MCF 10A (cell line): Measurements from ENCODE around the gene PON3. TPM values are rescaled to one million over a fixed set of nuclear protein-coding genes. Genes with fewer than 3 reads are reported as not detected.

Source experiments
- BruUV-seq: library from RNA; stranded (reverse); fragments of 400-500 nt; replicated peaks from 2 replicates; lab custom pipeline; 2021; lab: Mats Ljungman, UMichigan
- CTCF ChIA-PET: fragments of 300-600 bp; sonication (Branson Sonifier 250); formaldehyde crosslinking; extraction: SDS; loops from one replicate; lab custom pipeline; 2021; ENCODE audit warnings: antibody characterized with exemption, inconsistent platforms; lab: Yijun Ruan, JAX
- POLR2A ChIA-PET: fragments of 300-600, 350-650 bp; sonication (Branson Sonifier 250); formaldehyde crosslinking; extraction: SDS; loops from one replicate; lab custom pipeline; 2020; ENCODE audit warnings: antibody characterized with exemption, inconsistent platforms; lab: Yijun Ruan, JAX
- DNase-seq: peaks from one replicate; pipeline ENCODE4 v3.0.0-alpha.2; 2018; ENCODE audit not compliant: unreplicated experiment
- H3K27ac Mint-ChIP-seq: one replicate; pipeline ENCODE4 v1.8.0; 2022; ENCODE audit warnings: mild to moderate bottlenecking, low read depth, mixed read lengths; ENCODE audit not compliant: unreplicated experiment
- H3K27me3 Mint-ChIP-seq: one replicate; pipeline ENCODE4 v1.8.0; 2022; ENCODE audit warnings: mixed read lengths; ENCODE audit not compliant: insufficient read depth, unreplicated experiment
- H3K36me3 Mint-ChIP-seq: one replicate; pipeline ENCODE4 v1.8.0; 2022; ENCODE audit warnings: mild to moderate bottlenecking, moderate library complexity, mixed read lengths; ENCODE audit not compliant: insufficient read depth, unreplicated experiment
- H3K4me1 Mint-ChIP-seq: one replicate; pipeline ENCODE4 v1.8.0; 2022; ENCODE audit warnings: mixed read lengths; ENCODE audit not compliant: insufficient read depth, unreplicated experiment
- H3K4me3 Mint-ChIP-seq: one replicate; pipeline ENCODE4 v1.8.0; 2022; ENCODE audit warnings: mild to moderate bottlenecking, moderate library complexity, mixed read lengths; ENCODE audit not compliant: unreplicated experiment
- H3K9me3 Mint-ChIP-seq: one replicate; pipeline ENCODE4 v1.8.0; 2022; ENCODE audit warnings: mixed read lengths; ENCODE audit not compliant: unreplicated experiment
- intact Hi-C: fragments of 100-400 bp; cut with micrococcal nuclease; formaldehyde crosslinking; loops from 2 replicates; pipeline ENCODE4 v1.14.1; 2022
- total RNA-seq: library from RNA; stranded (reverse); gene quantifications from 2 replicates; pipeline ENCODE4 v1.2.3, GENCODE V29; 2022
- TF ChIP-seq, protein P1 (sequence below): fragments of 200-600 bp; IDR thresholded peaks from one replicate; pipeline ENCODE4 v1.8.0; 2022; ENCODE audit warnings: antibody characterized with exemption, mild to moderate bottlenecking; ENCODE audit not compliant: unreplicated experiment

The PON3 gene
- total RNA-seq, 1 experiment from 2014 or later, result not detected

DNA sequence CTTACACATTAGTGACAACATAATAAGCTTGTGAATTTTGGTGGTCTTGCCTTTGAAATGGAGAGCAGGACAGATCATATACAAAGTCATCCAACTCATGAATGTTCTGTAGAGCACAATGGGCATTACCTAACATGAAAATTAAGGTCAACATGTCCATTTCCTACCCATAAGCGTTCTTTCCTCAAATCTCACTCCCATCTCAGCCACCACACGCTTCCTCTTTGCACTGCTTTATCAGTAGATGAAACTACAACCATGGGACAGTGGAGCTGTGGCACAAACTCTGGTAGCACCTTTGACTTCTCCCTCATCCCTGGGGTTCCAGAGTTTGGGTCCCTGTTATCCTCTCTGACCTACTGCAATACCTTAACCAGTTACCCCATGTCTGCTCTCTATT, 36.4 kb upstream of the PON3 start:
- BruUV-seq, result no TSS peak
- POLR2A ChIA-PET, result no interaction called here
- H3K27me3 Mint-ChIP-seq, result no peaks in the 10 kb centered on the region
- CTCF ChIA-PET, result interaction anchor here (0.6 to 4.3 kb wide), 2 partner anchors 44 to 776 kb away, joined by 3 to 27 read pairs; no protein-coding TSS in a partner anchor
- peak overlapping the region; percentile 96 for H3K27ac Mint-ChIP-seq
- no peaks in the 10 kb centered on the region for H3K9me3 Mint-ChIP-seq
- intact Hi-C loops, result loop anchor here (10.0 kb wide), 1 partner anchor 1428 kb away; the partner anchor contains the start of gene BET1
- peak overlapping the region; percentile 62 for H3K4me3 Mint-ChIP-seq
- H3K4me1 Mint-ChIP-seq, result peaks cover 43% of the 10 kb centered on the region
- DNase-seq, result no peak
- TF ChIP-seq, protein P1, sequence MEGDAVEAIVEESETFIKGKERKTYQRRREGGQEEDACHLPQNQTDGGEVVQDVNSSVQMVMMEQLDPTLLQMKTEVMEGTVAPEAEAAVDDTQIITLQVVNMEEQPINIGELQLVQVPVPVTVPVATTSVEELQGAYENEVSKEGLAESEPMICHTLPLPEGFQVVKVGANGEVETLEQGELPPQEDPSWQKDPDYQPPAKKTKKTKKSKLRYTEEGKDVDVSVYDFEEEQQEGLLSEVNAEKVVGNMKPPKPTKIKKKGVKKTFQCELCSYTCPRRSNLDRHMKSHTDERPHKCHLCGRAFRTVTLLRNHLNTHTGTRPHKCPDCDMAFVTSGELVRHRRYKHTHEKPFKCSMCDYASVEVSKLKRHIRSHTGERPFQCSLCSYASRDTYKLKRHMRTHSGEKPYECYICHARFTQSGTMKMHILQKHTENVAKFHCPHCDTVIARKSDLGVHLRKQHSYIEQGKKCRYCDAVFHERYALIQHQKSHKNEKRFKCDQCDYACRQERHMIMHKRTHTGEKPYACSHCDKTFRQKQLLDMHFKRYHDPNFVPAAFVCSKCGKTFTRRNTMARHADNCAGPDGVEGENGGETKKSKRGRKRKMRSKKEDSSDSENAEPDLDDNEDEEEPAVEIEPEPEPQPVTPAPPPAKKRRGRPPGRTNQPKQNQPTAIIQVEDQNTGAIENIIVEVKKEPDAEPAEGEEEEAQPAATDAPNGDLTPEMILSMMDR, result no peak
- H3K36me3 Mint-ChIP-seq, result peaks cover 37% of the 10 kb centered on the region

DNA sequence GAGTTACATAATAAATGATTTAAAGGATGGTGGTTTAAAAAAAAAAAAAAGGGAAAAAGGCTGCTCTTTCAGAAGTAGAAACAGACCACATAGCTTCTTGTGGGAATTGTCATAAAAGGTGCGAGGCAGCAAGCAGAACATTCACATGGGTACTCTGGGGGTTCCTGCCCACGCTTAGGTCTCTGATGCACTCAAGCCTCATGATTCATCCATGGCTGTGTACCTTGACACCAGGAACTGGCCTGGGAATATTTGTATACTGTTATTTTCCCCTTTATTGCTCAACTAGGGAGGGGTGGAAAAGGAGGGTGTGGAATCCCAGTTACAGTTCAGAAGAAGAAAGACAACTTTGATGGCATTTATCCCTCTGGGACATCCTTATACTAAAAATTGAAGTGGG, 34.7 kb upstream of the PON3 start:
- Mint-ChIP-seq H3K27me3 (no peaks in the 10 kb centered on the region), H3K4me1 (peaks cover 39% of the 10 kb centered on the region), H3K4me3 (peak overlapping the region; percentile 28), H3K27ac (peak overlapping the region; percentile 72), H3K36me3 (peaks cover 50% of the 10 kb centered on the region), H3K9me3 (no peaks in the 10 kb centered on the region)
- ChIA-PET CTCF (interaction anchor here (2.3 kb wide), 1 partner anchor 46 kb away, joined by 11 read pairs; no protein-coding TSS in a partner anchor), POLR2A (interaction anchor here (0.6 to 1.1 kb wide), 4 partner anchors 15 to 916 kb away, joined by 3 to 6 read pairs (median 4); no protein-coding TSS in a partner anchor)
- no TSS peak for BruUV-seq
- intact Hi-C loops, result loop anchor here (10.0 kb wide), 1 partner anchor 1426 kb away; the partner anchor contains the start of gene BET1
- TF ChIP-seq, protein P1, result no peak
- DNase-seq, result peak; percentile 95

DNA sequence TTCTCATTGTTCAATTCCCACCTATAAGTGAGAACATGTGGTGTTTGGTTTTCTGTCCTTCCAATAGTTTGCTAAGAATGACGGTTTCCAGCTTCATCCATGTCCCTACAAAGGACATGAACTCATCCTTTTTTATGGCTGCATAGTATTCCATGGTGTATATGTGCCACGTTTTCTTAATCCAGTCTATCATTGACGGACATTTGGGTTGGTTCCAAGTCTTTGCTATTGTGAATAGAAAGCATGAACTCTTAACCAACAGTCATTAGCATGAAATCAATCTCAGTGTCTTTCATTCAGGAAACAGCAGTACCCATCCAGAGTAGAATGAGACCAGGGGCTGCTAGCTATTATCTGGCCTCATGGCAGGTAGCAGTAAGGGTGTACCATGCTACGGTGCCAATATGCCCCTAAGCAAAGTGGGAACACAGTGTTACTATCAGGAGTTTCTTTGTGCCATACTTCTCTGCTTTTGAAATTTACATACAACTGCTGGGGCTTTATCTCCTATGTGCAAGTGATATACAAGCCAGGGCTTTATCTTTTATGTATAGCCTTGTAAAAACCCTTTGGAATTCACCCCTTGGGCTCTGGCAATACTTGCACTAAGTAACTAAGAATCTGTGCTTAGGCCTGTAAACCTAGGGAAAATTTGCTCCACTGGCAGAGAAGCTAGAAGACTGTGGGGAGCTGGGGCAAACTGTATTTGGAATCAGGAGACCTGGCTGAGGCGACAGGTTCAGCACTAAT, 33.2 kb upstream of the PON3 start:
- H3K4me1 Mint-ChIP-seq, result peaks cover 31% of the 10 kb centered on the region
- no peaks in the 10 kb centered on the region for H3K27me3 Mint-ChIP-seq
- intact Hi-C loops, result no loop called here
- POLR2A ChIA-PET, result interaction anchor here (0.6 to 1.1 kb wide), 2 partner anchors 16 to 92 kb away, joined by 4 to 6 read pairs; no protein-coding TSS in a partner anchor
- TF ChIP-seq, protein P1, result no peak
- no peak overlapping the region for H3K4me3 Mint-ChIP-seq
- no peak for DNase-seq
- peak overlapping the region; percentile 51 for H3K27ac Mint-ChIP-seq
- H3K9me3 Mint-ChIP-seq, result no peaks in the 10 kb centered on the region
- no TSS peak for BruUV-seq
- CTCF ChIA-PET, result interaction anchor here (0.8 to 2.3 kb wide), 3 partner anchors 47 to 257 kb away, joined by 3 to 11 read pairs (median 3); no protein-coding TSS in a partner anchor
- peaks cover 53% of the 10 kb centered on the region for H3K36me3 Mint-ChIP-seq

DNA sequence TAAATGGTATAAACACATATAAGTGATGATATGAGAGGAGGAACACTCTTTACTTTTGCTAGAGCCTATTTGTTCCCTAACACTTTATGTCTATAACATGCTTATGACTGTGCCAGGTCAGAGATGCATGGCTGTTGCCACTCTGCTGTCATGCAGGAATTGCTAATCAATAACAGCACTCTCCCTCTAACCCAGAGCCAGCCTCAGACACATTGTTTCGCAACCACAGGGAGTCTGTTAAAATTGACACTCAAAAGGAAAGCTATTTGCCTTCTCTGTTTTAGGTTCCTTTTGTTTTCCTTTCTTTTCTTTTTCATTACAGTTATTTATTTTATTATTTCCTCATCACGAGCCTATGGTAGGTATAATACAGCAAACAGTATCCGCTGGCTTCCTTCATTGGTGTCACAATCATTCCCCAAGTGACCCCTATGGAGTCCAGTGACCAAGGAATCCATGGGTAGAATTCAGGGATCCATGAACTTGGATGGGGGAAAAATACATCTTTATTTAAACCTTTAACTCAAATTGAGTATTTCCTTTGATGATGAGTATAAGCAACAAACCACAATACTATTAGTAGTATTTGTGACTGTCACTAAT, 31.8 kb upstream of the PON3 start:
- BruUV-seq, result no TSS peak
- Mint-ChIP-seq H3K9me3 (no peaks in the 10 kb centered on the region), H3K36me3 (peaks cover 58% of the 10 kb centered on the region), H3K27ac (no peak overlapping the region), H3K4me1 (peaks cover 34% of the 10 kb centered on the region), H3K27me3 (no peaks in the 10 kb centered on the region), H3K4me3 (no peak overlapping the region)
- POLR2A ChIA-PET, result interaction anchor here (1.0 kb wide), 1 partner anchor 49 kb away, joined by 3 read pairs; no protein-coding TSS in a partner anchor
- TF ChIP-seq, protein P1, result no peak
- no peak for DNase-seq
- intact Hi-C loops, result no loop called here
- CTCF ChIA-PET, result interaction anchor here (0.6 to 1.2 kb wide), 6 partner anchors 48 to 992 kb away, joined by 3 to 11 read pairs (median 4); no protein-coding TSS in a partner anchor
